GM10266 (cell line): ENCODE data around the gene ZDHHC7.

ENCODE experiments used
- DNase-seq: peaks from one replicate; pipeline ENCODE4 v3.0.0; 2012; ENCODE audit errors: extremely low spot score
- CTCF ChIP-seq: IDR thresholded peaks from 2 replicates; pipeline ENCODE4 v1.5.1; 2012; ENCODE audit warnings: mild to moderate bottlenecking, low read depth; ENCODE audit not compliant: control insufficient read depth, insufficient read depth; ENCODE audit errors: missing control alignments

The ZDHHC7 gene

GRCh38 chr16:85002099-85002541 lies 9.2 kb downstream of the ZDHHC7 start:
- no peak for DNase-seq
- TF ChIP-seq CTCF = no peak

GRCh38 chr16:84999857-85000480 lies 11.4 kb downstream of the ZDHHC7 start:
- no peak for DNase-seq
- TF ChIP-seq CTCF = no peak

- TF ChIP-seq CTCF = no peak
- no peak for DNase-seq
Measured at GRCh38 chr16:84999200-84999599, 12.1 kb downstream of the ZDHHC7 start.

- DNase-seq = no peak
- no peak for TF ChIP-seq CTCF
Measured at GRCh38 chr16:84996365-84996764, 15.0 kb downstream of the ZDHHC7 start.

- no peak for TF ChIP-seq CTCF
- DNase-seq = no peak
Measured at GRCh38 chr16:84995663-84996062, 15.7 kb downstream of the ZDHHC7 start.

- no peak for DNase-seq
- TF ChIP-seq CTCF = no peak
Measured at GRCh38 chr16:84993926-84994325, 17.4 kb downstream of the ZDHHC7 start.

GRCh38 chr16:84992717-84993075 lies 18.6 kb downstream of the ZDHHC7 start:
- TF ChIP-seq CTCF = no peak
- no peak for DNase-seq
